ENCODE measurements around the gene ACADS.

DNA sequence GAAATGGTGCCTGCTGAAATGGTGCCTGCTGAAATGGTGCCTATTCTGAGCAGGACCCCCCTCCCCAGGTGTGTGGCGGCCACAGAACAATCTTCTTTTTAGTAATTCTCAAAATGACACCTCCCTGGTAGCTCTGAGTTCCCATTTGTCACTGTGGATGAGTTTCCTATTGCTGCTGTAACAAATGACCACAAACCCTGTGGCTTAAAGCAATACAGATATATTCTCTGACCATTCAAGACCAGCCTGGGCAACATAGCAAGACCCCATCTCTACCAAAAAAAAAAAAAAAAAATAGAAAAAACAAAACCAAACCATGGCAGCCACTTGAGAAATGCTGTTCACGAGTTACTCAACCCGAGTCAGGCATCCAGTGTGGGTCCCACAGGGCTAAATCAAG is 7.9 kb downstream of the ACADS start:
- TF ChIP-seq, protein P1, sequence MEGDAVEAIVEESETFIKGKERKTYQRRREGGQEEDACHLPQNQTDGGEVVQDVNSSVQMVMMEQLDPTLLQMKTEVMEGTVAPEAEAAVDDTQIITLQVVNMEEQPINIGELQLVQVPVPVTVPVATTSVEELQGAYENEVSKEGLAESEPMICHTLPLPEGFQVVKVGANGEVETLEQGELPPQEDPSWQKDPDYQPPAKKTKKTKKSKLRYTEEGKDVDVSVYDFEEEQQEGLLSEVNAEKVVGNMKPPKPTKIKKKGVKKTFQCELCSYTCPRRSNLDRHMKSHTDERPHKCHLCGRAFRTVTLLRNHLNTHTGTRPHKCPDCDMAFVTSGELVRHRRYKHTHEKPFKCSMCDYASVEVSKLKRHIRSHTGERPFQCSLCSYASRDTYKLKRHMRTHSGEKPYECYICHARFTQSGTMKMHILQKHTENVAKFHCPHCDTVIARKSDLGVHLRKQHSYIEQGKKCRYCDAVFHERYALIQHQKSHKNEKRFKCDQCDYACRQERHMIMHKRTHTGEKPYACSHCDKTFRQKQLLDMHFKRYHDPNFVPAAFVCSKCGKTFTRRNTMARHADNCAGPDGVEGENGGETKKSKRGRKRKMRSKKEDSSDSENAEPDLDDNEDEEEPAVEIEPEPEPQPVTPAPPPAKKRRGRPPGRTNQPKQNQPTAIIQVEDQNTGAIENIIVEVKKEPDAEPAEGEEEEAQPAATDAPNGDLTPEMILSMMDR (IDR thresholded peaks at IDR 0.05; ENCODE audit: low read depth, low read length) = no peak
- TF ChIP-seq EZH2phosphoT487 (IDR thresholded peaks at IDR 0.05; ENCODE audit: low read depth) = no peak
